OCI-LY1 (cell line): ENCODE results near the gene SLC35C1.

Experiments used
- H2AFZ ChIP-seq: fragments of 200-600 bp; sonication (generic), shearing (Covaris generic); 2 replicates; pipeline ENCODE4 v1.6.0; 2014; ENCODE audit warnings: antibody characterized with exemption, mild to moderate bottlenecking, low read length
- H3F3A ChIP-seq: fragments of 200-600 bp; sonication (generic), shearing (Covaris generic); 2 replicates; pipeline ENCODE4 v1.6.0; 2014; ENCODE audit warnings: mild to moderate bottlenecking, antibody characterized with exemption, low read length, moderate library complexity; ENCODE audit not compliant: insufficient read depth
- H3K27ac ChIP-seq: fragments of 200-600 bp; sonication (generic); 2 replicates; pipeline ENCODE4 v1.5.1; 2014; ENCODE audit warnings: low read length, mixed run types, mild to moderate bottlenecking, low read depth; ENCODE audit not compliant: poor library complexity, severe bottlenecking
- H3K27me3 ChIP-seq: fragments of 200-600 bp; sonication (generic); 2 replicates; pipeline ENCODE4 v1.6.0; 2014; ENCODE audit warnings: antibody characterized with exemption, mild to moderate bottlenecking, low read length, moderate library complexity; ENCODE audit not compliant: insufficient read depth
- H3K36me3 ChIP-seq: fragments of 200-600 bp; sonication (generic); 2 replicates; pipeline ENCODE4 v1.6.1; 2014; ENCODE audit warnings: mild to moderate bottlenecking, antibody characterized with exemption, low read length, moderate library complexity, mixed read lengths; ENCODE audit not compliant: insufficient read depth
- H3K4me1 ChIP-seq: fragments of 200-600 bp; sonication (generic); 2 replicates; pipeline ENCODE4 v1.5.1; 2014; ENCODE audit warnings: mild to moderate bottlenecking, low read length, moderate library complexity; ENCODE audit not compliant: insufficient read depth, severe bottlenecking
- H3K4me2 ChIP-seq: fragments of 200-600 bp; sonication (generic), shearing (Covaris generic); 2 replicates; pipeline ENCODE4 v1.6.1; 2014; ENCODE audit warnings: low read length
- H3K4me3 ChIP-seq: fragments of 200-600 bp; sonication (generic); 2 replicates; pipeline ENCODE4 v1.5.1; 2014; ENCODE audit warnings: low read length, low read depth, mild to moderate bottlenecking, mixed read lengths; ENCODE audit not compliant: poor library complexity, severe bottlenecking
- H3K79me2 ChIP-seq: fragments of 200-600 bp; shearing (Covaris generic); 2 replicates; pipeline ENCODE4 v1.6.1; 2016; ENCODE audit warnings: mixed run types, low read length, mixed read lengths; ENCODE audit not compliant: insufficient read depth
- H3K9ac ChIP-seq: fragments of 200-600 bp; sonication (generic), shearing (Covaris generic); 2 replicates; pipeline ENCODE4 v1.6.1; 2014; ENCODE audit warnings: mild to moderate bottlenecking, low read length, mixed read lengths
- H3K9me2 ChIP-seq: fragments of 200-600 bp; sonication (generic), shearing (Covaris generic); 2 replicates; pipeline ENCODE4 v1.6.1; 2014; ENCODE audit warnings: low read depth, mild to moderate bottlenecking, low read length, mixed read lengths
- H3K9me3 ChIP-seq: fragments of 200-600 bp; shearing (Covaris generic); 2 replicates; pipeline ENCODE4 v1.6.1; 2014; ENCODE audit warnings: low read length, mixed read lengths
- H4K20me1 ChIP-seq: fragments of 200-600 bp; sonication (generic), shearing (Covaris generic); 2 replicates; pipeline ENCODE4 v1.6.0; 2016; ENCODE audit warnings: mild to moderate bottlenecking, low read length; ENCODE audit not compliant: insufficient read depth
- CTCF ChIP-seq: fragments of 200-600 bp; sonication (generic), shearing (Covaris generic); IDR thresholded peaks from 2 replicates; pipeline ENCODE4 v1.5.1; 2017; ENCODE audit warnings: mild to moderate bottlenecking, antibody characterized with exemption, low read length, moderate library complexity, mixed read lengths
- EZH2 ChIP-seq: fragments of 200-600 bp; sonication (generic), shearing (Covaris generic); IDR thresholded peaks from 2 replicates; pipeline ENCODE4 v1.8.0; 2017; ENCODE audit warnings: borderline replicate concordance, mixed run types, mild to moderate bottlenecking, antibody characterized with exemption, low read length, moderate library complexity, mixed read lengths

Gene SLC35C1

DNA sequence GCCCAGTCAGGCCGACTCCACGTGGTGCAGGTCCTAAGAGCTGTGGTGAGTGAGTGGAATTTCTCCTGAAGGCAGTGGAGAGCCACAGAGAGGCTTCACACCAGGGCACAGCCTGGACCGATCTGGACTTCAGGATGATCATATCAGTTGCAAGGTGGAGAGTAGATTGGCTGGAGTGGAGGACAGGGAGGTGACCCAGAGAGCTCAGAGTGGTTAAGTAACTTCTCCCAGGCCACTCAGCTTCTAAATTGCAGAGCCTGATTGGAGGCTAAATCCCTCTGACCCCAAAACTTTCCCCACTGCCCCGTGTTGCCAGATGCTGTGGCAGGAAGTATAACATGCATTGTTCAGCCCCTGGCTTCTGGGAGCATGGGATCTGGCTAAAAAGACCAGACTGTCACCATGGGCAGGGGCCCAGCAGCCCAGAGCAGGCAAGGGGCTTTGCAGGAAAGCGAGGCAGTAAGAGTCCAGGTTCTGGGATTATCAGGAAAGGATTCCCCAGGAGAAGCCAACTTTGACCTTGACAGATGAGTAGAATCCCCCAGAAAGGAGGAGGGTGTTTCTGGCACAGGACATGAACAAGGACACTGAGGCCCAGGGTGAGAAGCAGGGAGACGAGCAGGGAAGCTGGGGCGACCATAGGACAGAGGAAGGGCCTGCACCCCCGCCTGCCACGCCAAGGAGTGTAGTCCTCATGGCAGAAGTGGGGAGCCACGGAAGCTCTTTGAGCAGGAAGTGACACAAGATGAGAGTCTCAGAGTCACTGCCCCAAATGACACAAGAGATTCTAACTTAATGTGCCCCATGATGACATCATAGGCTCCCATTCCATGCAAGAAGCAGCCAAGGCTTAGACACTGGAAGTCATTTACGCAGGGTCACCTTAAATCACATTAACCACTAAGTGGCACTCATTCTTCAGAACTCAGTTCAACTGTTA is 4.8 kb downstream of the SLC35C1 start:
- Histone ChIP-seq H3K27ac (no peak overlapping the region), H3K79me2 (no peaks in the 10 kb centered on the region), H3K4me1 (peaks cover 25% of the 10 kb centered on the region), H3K9me2 (no peaks in the 10 kb centered on the region), H3K4me3 (no peak overlapping the region), H2AFZ (no peak overlapping the region), H3K4me2 (no peak overlapping the region), H3K36me3 (peaks cover 8% of the 10 kb centered on the region), H3F3A (no peaks in the 10 kb centered on the region), H3K9ac (no peak overlapping the region), H3K9me3 (no peaks in the 10 kb centered on the region), H3K27me3 (no peaks in the 10 kb centered on the region), H4K20me1 (no peaks in the 10 kb centered on the region)
- TF ChIP-seq EZH2 (no peak), CTCF (no peak)

GRCh38 chr11:45810431-45811108 is 5.6 kb downstream of the SLC35C1 start:
- H3K4me1 ChIP-seq: peaks cover 22% of the 10 kb centered on the region
- no peaks in the 10 kb centered on the region for H3K9me2 ChIP-seq
- no peak overlapping the region for H3K4me3 ChIP-seq
- no peak overlapping the region for H3K27ac ChIP-seq
- TF ChIP-seq CTCF (no peak), EZH2 (no peak)
- H3K9me3 ChIP-seq: no peaks in the 10 kb centered on the region
- H4K20me1 ChIP-seq: no peaks in the 10 kb centered on the region
- no peaks in the 10 kb centered on the region for H3K79me2 ChIP-seq
- peaks cover 8% of the 10 kb centered on the region for H3K36me3 ChIP-seq
- H3K4me2 ChIP-seq: no peak overlapping the region
- H2AFZ ChIP-seq: no peak overlapping the region
- H3K9ac ChIP-seq: no peak overlapping the region
- H3K27me3 ChIP-seq: no peaks in the 10 kb centered on the region
- H3F3A ChIP-seq: no peaks in the 10 kb centered on the region

DNA sequence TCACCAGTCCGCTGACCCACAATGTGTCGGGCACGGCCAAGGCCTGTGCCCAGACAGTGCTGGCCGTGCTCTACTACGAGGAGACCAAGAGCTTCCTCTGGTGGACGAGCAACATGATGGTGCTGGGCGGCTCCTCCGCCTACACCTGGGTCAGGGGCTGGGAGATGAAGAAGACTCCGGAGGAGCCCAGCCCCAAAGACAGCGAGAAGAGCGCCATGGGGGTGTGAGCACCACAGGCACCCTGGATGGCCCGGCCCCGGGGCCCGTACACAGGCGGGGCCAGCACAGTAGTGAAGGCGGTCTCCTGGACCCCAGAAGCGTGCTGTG is 6.1 kb downstream of the SLC35C1 start:
- Histone ChIP-seq H3K36me3 (peaks cover 8% of the 10 kb centered on the region), H3K9me2 (no peaks in the 10 kb centered on the region), H3K9ac (no peak overlapping the region), H3K4me1 (peaks cover 17% of the 10 kb centered on the region), H3K4me2 (no peak overlapping the region), H2AFZ (no peak overlapping the region), H3K27ac (no peak overlapping the region), H4K20me1 (no peaks in the 10 kb centered on the region), H3F3A (no peaks in the 10 kb centered on the region), H3K4me3 (no peak overlapping the region), H3K9me3 (no peaks in the 10 kb centered on the region), H3K27me3 (no peaks in the 10 kb centered on the region), H3K79me2 (no peaks in the 10 kb centered on the region)
- TF ChIP-seq EZH2 (no peak), CTCF (no peak)
